HG03097 (cell line): ENCODE data around the gene BRD3.
"Not testable (repeated sequence)": the region's sequence is repeated elsewhere in the genome, so short reads cannot be mapped to it uniquely, and the experiment has no call there.

Experiments
- ATAC-seq: cut with Tn5 transposase; IDR thresholded peaks from one replicate; pipeline ENCODE4 v1.9.1; 2021; ENCODE audit not compliant: unreplicated experiment, low FRiP score

Gene BRD3

GRCh38 chr9:133995012-133995896 is 72.6 kb downstream of the BRD3 start:
- ATAC-seq = no peak

GRCh38 chr9:133994353-133995011 is 73.3 kb downstream of the BRD3 start:
- no peak for ATAC-seq

GRCh38 chr9:133993635-133994253 is 74.1 kb downstream of the BRD3 start:
- no peak for ATAC-seq

GRCh38 chr9:133992780-133993634 is 74.8 kb downstream of the BRD3 start:
- ATAC-seq = peak; percentile 44

- peak; percentile 41 for ATAC-seq
These were observed 75.7 kb downstream of the BRD3 start, which contains the start of gene VAV2 for GRCh38 chr9:133991964-133992779. Gene VAV2, minus strand, starts transcription at chr9:133992324. Its CDS starts 46 bp downstream, at chr9:133992278.

- peak; percentile 10 for ATAC-seq
These were observed 76.5 kb downstream of the BRD3 start for GRCh38 chr9:133991214-133991921.

- ATAC-seq = no peak
These were observed 77.2 kb downstream of the BRD3 start for GRCh38 chr9:133990366-133991213.

GRCh38 chr9:133989625-133990365 is 78.0 kb downstream of the BRD3 start:
- ATAC-seq = no peak

GRCh38 chr9:133988771-133989170 is 79.1 kb downstream of the BRD3 start:
- not testable (repeated sequence) for ATAC-seq

- no peak for ATAC-seq
These were observed 79.7 kb downstream of the BRD3 start for GRCh38 chr9:133987946-133988665.

- ATAC-seq = no peak
These were observed 80.4 kb downstream of the BRD3 start for GRCh38 chr9:133987446-133987788.

- ATAC-seq = no peak
These were observed 80.9 kb downstream of the BRD3 start for GRCh38 chr9:133986774-133987445.

GRCh38 chr9:133986061-133986460 is 81.8 kb downstream of the BRD3 start:
- no peak for ATAC-seq

- ATAC-seq = no peak
These were observed 84.7 kb downstream of the BRD3 start for GRCh38 chr9:133982971-133983720.

GRCh38 chr9:133981958-133982681 is 85.7 kb downstream of the BRD3 start:
- no peak for ATAC-seq
